ENCODE results near the gene HSPD1. TPM values are rescaled to one million over a fixed set of nuclear protein-coding genes. Genes with fewer than 3 reads are reported as not detected.
"Not testable (repeated sequence)": the region's sequence is repeated elsewhere in the genome, so short reads cannot be mapped to it uniquely, and the experiment has no call there.

The HSPD1 gene
- total and polyA plus RNA-seq, 4 experiments from 2014 or later, result 111 to 132 (median 123) TPM

DNA sequence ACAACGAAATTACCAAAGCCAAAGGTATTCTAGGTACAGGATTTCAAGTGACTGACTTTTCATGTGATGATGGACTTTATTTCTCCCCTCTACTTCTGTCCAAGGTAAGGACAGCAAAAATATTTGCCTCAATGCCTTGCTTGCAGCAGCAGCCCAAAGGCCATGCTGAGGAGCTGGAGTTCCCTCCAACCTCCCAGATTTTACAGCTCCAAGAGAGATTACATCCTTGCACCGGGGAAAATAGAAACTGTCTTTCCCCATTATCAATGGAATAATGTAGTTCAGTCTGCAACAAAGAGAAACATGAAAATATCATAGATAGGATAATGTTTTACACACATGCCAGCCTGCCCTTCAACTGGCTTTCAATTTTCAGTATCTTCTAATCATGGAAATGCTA is 13.5 kb downstream of the HSPD1 start:
- POLR2A ChIA-PET (ENCODE audit: partially characterized antibody), result no interaction called here
- H3K4me1 Mint-ChIP-seq, result peaks cover 0 to 2% (median 0%) of the 10 kb centered on the region in 4 donors
- no peak for DNase-seq
- no peak overlapping the region for H3K4me3 Mint-ChIP-seq
- H3K27me3 ChIP-seq (ENCODE audit: insufficient read depth, low read length), result no peaks in the 10 kb centered on the region
- H3K36me3 ChIP-seq (ENCODE audit: insufficient read depth, low read length), result peaks cover 28% of the 10 kb centered on the region
- CTCF ChIA-PET (ENCODE audit: partially characterized antibody), result no interaction called here
- H3K27me3 Mint-ChIP-seq, result no peaks in the 10 kb centered on the region
- H3K9me3 Mint-ChIP-seq, result peaks cover 0 to 28% (median 18%) of the 10 kb centered on the region in 8 donors
- no peak overlapping the region for H3K27ac ChIP-seq (ENCODE audit: low read depth, low read length)
- intact Hi-C loops (cut with micrococcal nuclease), result no loop called here
- H3K27ac Mint-ChIP-seq, result peak overlapping the region in 2 of 7 donors; percentile 23 to 25
- no peaks in the 10 kb centered on the region for H3K4me1 ChIP-seq (ENCODE audit: insufficient read depth, low read length)
- peaks cover 0 to 4% of the 10 kb centered on the region in 2 donors for H3K9me3 ChIP-seq (ENCODE audit: control insufficient read depth in 1 of 2, low read length in 2 of 2)
- peaks cover 53 to 75% of the 10 kb centered on the region in 2 donors for H3K36me3 Mint-ChIP-seq
- H3K4me3 ChIP-seq (ENCODE audit: low read length in 2 of 2), result no peak overlapping the region

GRCh38 chr2:197484248-197484647 is 15.4 kb downstream of the HSPD1 start:
- intact Hi-C loops (cut with micrococcal nuclease); H3K27me3 ChIP-seq (ENCODE audit: insufficient read depth, low read length); H3K27ac Mint-ChIP-seq; CTCF ChIA-PET (ENCODE audit: partially characterized antibody); H3K4me3 Mint-ChIP-seq; H3K27me3 Mint-ChIP-seq; H3K4me1 Mint-ChIP-seq; H3K4me1 ChIP-seq (ENCODE audit: insufficient read depth, low read length); H3K27ac ChIP-seq (ENCODE audit: low read depth, low read length); H3K4me3 ChIP-seq (ENCODE audit: low read length in 2 of 2); H3K9me3 ChIP-seq (ENCODE audit: control insufficient read depth in 1 of 2, low read length in 2 of 2); DNase-seq: not testable (repeated sequence)
- POLR2A ChIA-PET (ENCODE audit: partially characterized antibody), result interaction anchor here (2.4 kb wide), 1 partner anchor 15 kb away, joined by 11 read pairs; the partner anchor contains the start of genes HSPD1 and HSPE1
- H3K36me3 ChIP-seq (ENCODE audit: insufficient read depth, low read length), result peaks cover 20% of the 10 kb centered on the region
- Mint-ChIP-seq H3K36me3 (peaks cover 65 to 73% of the 10 kb centered on the region in 2 donors), H3K9me3 (peaks cover 0 to 33% (median 18%) of the 10 kb centered on the region in 8 donors)

GRCh38 chr2:197480165-197481036 is 19.2 kb downstream of the HSPD1 start:
- Histone ChIP-seq H3K4me1 (ENCODE audit: insufficient read depth, low read length) (no peaks in the 10 kb centered on the region), H3K36me3 (ENCODE audit: insufficient read depth, low read length) (peaks cover 16% of the 10 kb centered on the region), H3K4me3 (ENCODE audit: low read length in 2 of 2) (no peak overlapping the region), H3K27ac (ENCODE audit: low read depth, low read length) (no peak overlapping the region), H3K27me3 (ENCODE audit: insufficient read depth, low read length) (no peaks in the 10 kb centered on the region), H3K9me3 (ENCODE audit: control insufficient read depth in 1 of 2, low read length in 2 of 2) (peaks cover 0 to 4% of the 10 kb centered on the region in 2 donors)
- ChIA-PET CTCF (ENCODE audit: partially characterized antibody) (no interaction called here), POLR2A (ENCODE audit: partially characterized antibody) (no interaction called here)
- no peak for DNase-seq
- H3K4me3 Mint-ChIP-seq, result no peak overlapping the region
- intact Hi-C loops (cut with micrococcal nuclease), result no loop called here
- H3K4me1 Mint-ChIP-seq, result no peaks in the 10 kb centered on the region
- H3K27ac Mint-ChIP-seq, result peak overlapping the region in 4 of 7 donors; percentile 19 to 81 (median 28)
- peaks cover 0 to 29% (median 18%) of the 10 kb centered on the region in 8 donors for H3K9me3 Mint-ChIP-seq
- no peaks in the 10 kb centered on the region for H3K27me3 Mint-ChIP-seq
- H3K36me3 Mint-ChIP-seq, result peaks cover 58 to 66% of the 10 kb centered on the region in 2 donors

DNA sequence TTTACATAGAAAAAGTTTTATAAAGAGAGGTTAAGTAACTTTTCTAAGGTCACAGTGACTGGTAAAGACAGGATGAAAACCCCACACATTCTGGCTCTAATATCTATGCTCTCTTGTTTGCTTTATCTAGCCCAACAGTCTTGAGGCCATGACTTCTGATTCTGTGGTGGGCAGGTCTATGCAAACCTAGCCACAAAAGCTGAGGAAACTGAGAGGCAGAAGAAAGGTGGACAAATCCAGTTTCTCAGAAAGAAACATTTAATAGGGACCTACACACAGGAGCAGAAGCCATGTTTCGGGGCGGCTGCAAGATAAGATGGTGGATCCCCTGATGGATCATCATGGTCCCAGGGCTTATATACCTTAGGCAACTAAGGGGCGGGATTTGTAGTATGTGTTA is 21.8 kb downstream of the HSPD1 start:
- H3K27me3 Mint-ChIP-seq, result no peaks in the 10 kb centered on the region
- H3K4me1 ChIP-seq (ENCODE audit: insufficient read depth, low read length), result no peaks in the 10 kb centered on the region
- H3K9me3 Mint-ChIP-seq, result peaks cover 0 to 11% (median 0%) of the 10 kb centered on the region in 8 donors
- H3K27ac Mint-ChIP-seq, result peak overlapping the region in 3 of 7 donors; percentile 19 to 76 (median 24)
- no peak overlapping the region for H3K27ac ChIP-seq (ENCODE audit: low read depth, low read length)
- H3K4me3 Mint-ChIP-seq, result no peak overlapping the region
- DNase-seq, result no peak
- H3K27me3 ChIP-seq (ENCODE audit: insufficient read depth, low read length), result no peaks in the 10 kb centered on the region
- ChIA-PET POLR2A (ENCODE audit: partially characterized antibody) (interaction anchor here (0.8 kb wide), 1 partner anchor 22 kb away, joined by 5 read pairs; the partner anchor contains the start of gene HSPD1), CTCF (ENCODE audit: partially characterized antibody) (no interaction called here)
- intact Hi-C loops (cut with micrococcal nuclease), result no loop called here
- H3K36me3 Mint-ChIP-seq, result peaks cover 53 to 73% of the 10 kb centered on the region in 2 donors
- H3K4me1 Mint-ChIP-seq, result peaks cover 0 to under 1% (median under 1%) of the 10 kb centered on the region in 4 donors
- peaks cover 37% of the 10 kb centered on the region for H3K36me3 ChIP-seq (ENCODE audit: insufficient read depth, low read length)
- no peak overlapping the region for H3K4me3 ChIP-seq (ENCODE audit: low read length in 2 of 2)
- H3K9me3 ChIP-seq (ENCODE audit: control insufficient read depth in 1 of 2, low read length in 2 of 2), result no peaks in the 10 kb centered on the region

DNA sequence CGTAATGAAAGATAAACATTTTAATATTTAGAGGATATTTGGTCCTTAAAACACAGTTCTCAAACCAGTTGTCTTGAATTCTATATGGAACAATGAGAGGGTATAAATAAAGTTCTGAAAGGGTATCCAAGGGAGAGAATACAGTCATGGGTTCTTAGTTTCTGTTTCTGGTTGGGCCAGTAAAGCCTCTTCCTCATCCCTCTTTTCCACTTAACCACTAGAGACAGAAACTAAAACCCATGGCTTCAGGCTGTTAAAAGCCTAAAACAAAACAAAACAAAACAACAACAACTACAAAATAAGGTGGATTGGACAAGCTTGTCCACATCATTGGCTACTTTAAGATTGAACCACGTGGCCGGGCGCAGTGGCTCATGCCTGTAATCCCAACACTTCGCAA is 27.5 kb downstream of the HSPD1 start:
- intact Hi-C loops (cut with micrococcal nuclease), result no loop called here
- ChIA-PET CTCF (ENCODE audit: partially characterized antibody) (no interaction called here), POLR2A (ENCODE audit: partially characterized antibody) (no interaction called here)
- H3K9me3 Mint-ChIP-seq, result no peaks in the 10 kb centered on the region
- H3K36me3 Mint-ChIP-seq, result peaks cover 36 to 62% of the 10 kb centered on the region in 2 donors
- peaks cover 0 to 6% (median under 1%) of the 10 kb centered on the region in 4 donors for H3K4me1 Mint-ChIP-seq
- H3K4me1 ChIP-seq (ENCODE audit: insufficient read depth, low read length), result no peaks in the 10 kb centered on the region
- H3K27me3 Mint-ChIP-seq, result no peaks in the 10 kb centered on the region
- H3K27ac ChIP-seq (ENCODE audit: low read depth, low read length), result no peak overlapping the region
- H3K27ac Mint-ChIP-seq, result no peak overlapping the region
- peaks cover 56% of the 10 kb centered on the region for H3K36me3 ChIP-seq (ENCODE audit: insufficient read depth, low read length)
- no peaks in the 10 kb centered on the region for H3K27me3 ChIP-seq (ENCODE audit: insufficient read depth, low read length)
- no peak for DNase-seq
- H3K4me3 ChIP-seq (ENCODE audit: low read length in 2 of 2), result no peak overlapping the region
- no peak overlapping the region for H3K4me3 Mint-ChIP-seq
- H3K9me3 ChIP-seq (ENCODE audit: control insufficient read depth in 1 of 2, low read length in 2 of 2), result no peaks in the 10 kb centered on the region

- intact Hi-C loops (cut with micrococcal nuclease), result no loop called here
These were observed 35.5 kb downstream of the HSPD1 start for GRCh38 chr2:197464175-197464574.

GRCh38 chr2:197461057-197461456 is 38.6 kb downstream of the HSPD1 start:
- Mint-ChIP-seq H3K9me3 (no peaks in the 10 kb centered on the region), H3K36me3 (peaks cover 25 to 50% of the 10 kb centered on the region in 2 donors), H3K27me3 (no peaks in the 10 kb centered on the region), H3K4me3 (no peak overlapping the region), H3K27ac (peak overlapping the region in 2 of 7 donors; percentile 35 to 47), H3K4me1 (peaks cover 18 to 41% (median 28%) of the 10 kb centered on the region in 4 donors)
- no peak for DNase-seq
- peaks cover 19% of the 10 kb centered on the region for H3K4me1 ChIP-seq (ENCODE audit: insufficient read depth, low read length)
- H3K36me3 ChIP-seq (ENCODE audit: insufficient read depth, low read length), result peaks cover 38% of the 10 kb centered on the region
- no peaks in the 10 kb centered on the region for H3K27me3 ChIP-seq (ENCODE audit: insufficient read depth, low read length)
- H3K9me3 ChIP-seq (ENCODE audit: control insufficient read depth in 1 of 2, low read length in 2 of 2), result no peaks in the 10 kb centered on the region
- H3K27ac ChIP-seq (ENCODE audit: low read depth, low read length), result no peak overlapping the region
- no peak overlapping the region for H3K4me3 ChIP-seq (ENCODE audit: low read length in 2 of 2)
- ChIA-PET CTCF (ENCODE audit: partially characterized antibody) (no interaction called here), POLR2A (ENCODE audit: partially characterized antibody) (no interaction called here)
- intact Hi-C loops (cut with micrococcal nuclease), result no loop called here

More at GRCh38 chr2:197464175-197464574, 35.5 kb downstream of the HSPD1 start:
- no peaks in the 10 kb centered on the region for H3K27me3 ChIP-seq (ENCODE audit: insufficient read depth, low read length)
- no peak overlapping the region for H3K4me3 ChIP-seq (ENCODE audit: low read length in 2 of 2)
- no peaks in the 10 kb centered on the region for H3K27me3 Mint-ChIP-seq
- peaks cover 51% of the 10 kb centered on the region for H3K36me3 ChIP-seq (ENCODE audit: insufficient read depth, low read length)
- H3K4me1 Mint-ChIP-seq, result peaks cover 9 to 18% (median 16%) of the 10 kb centered on the region in 4 donors
- ChIA-PET CTCF (ENCODE audit: partially characterized antibody) (interaction anchor here (0.6 kb wide), 1 partner anchor 47 kb away, joined by 4 read pairs; no protein-coding TSS in a partner anchor), POLR2A (ENCODE audit: partially characterized antibody) (interaction anchor here (0.6 to 1.1 kb wide), 2 partner anchors 12 to 390 kb away, joined by 3 to 4 read pairs; no protein-coding TSS in a partner anchor)
- H3K4me1 ChIP-seq (ENCODE audit: insufficient read depth, low read length), result no peaks in the 10 kb centered on the region
- peak overlapping the region in 1 of 7 donors; percentile 62 for H3K27ac Mint-ChIP-seq
- H3K36me3 Mint-ChIP-seq, result peaks cover 31 to 52% of the 10 kb centered on the region in 2 donors
- DNase-seq, result no peak
- no peaks in the 10 kb centered on the region for H3K9me3 ChIP-seq (ENCODE audit: control insufficient read depth in 1 of 2, low read length in 2 of 2)
- no peaks in the 10 kb centered on the region for H3K9me3 Mint-ChIP-seq
- no peak overlapping the region for H3K27ac ChIP-seq (ENCODE audit: low read depth, low read length)
- H3K4me3 Mint-ChIP-seq, result no peak overlapping the region

All from CD4-positive, alpha-beta memory T cell (primary cell).